HG02798 (cell line): ENCODE measurements around the gene UCN.
A peak's percentile ranks its signal among the peaks of the same experiment; 100 is the strongest.
"Not testable (repeated sequence)": the region's sequence is repeated elsewhere in the genome, so short reads cannot be mapped to it uniquely, and the experiment has no call there.

Experiments
- ATAC-seq: cut with Tn5 transposase; IDR thresholded peaks from one replicate; pipeline ENCODE4 v1.9.1; 2021; ENCODE audit warnings: mild to moderate bottlenecking; ENCODE audit not compliant: unreplicated experiment, poor library complexity

Gene UCN

GRCh38 chr2:27308359-27308881 is at the start of gene UCN:
Gene UCN, minus strand, starts transcription at chr2:27308445. Its CDS starts 550 bp downstream, at chr2:27307895.
- no peak for ATAC-seq

- peak; percentile 85 for ATAC-seq
Observed at GRCh38 chr2:27356382-27357181, 48.3 kb upstream of the UCN start, which contains the start of gene GTF3C2. Gene GTF3C2, minus strand, starts transcription at chr2:27356764. Its CDS starts 13,210 bp downstream, at chr2:27343554.

GRCh38 chr2:27356056-27356381 is 47.8 kb upstream of the UCN start:
- peak; percentile 31 for ATAC-seq

GRCh38 chr2:27354597-27354927 is 46.3 kb upstream of the UCN start:
- no peak for ATAC-seq

- no peak for ATAC-seq
Observed at GRCh38 chr2:27353762-27354596, 45.7 kb upstream of the UCN start.

- ATAC-seq: not testable (repeated sequence)
Observed at GRCh38 chr2:27353386-27353761, 45.1 kb upstream of the UCN start.

- no peak for ATAC-seq
Observed at GRCh38 chr2:27351802-27352598, 43.8 kb upstream of the UCN start.

- ATAC-seq: no peak
Observed at GRCh38 chr2:27350106-27350693, 42.0 kb upstream of the UCN start.

- no peak for ATAC-seq
Observed at GRCh38 chr2:27347641-27348040, 39.4 kb upstream of the UCN start.

GRCh38 chr2:27336173-27336572 is 27.9 kb upstream of the UCN start:
- ATAC-seq: no peak

- ATAC-seq: no peak
Observed at GRCh38 chr2:27335311-27335710, 27.1 kb upstream of the UCN start.

- no peak for ATAC-seq
Observed at GRCh38 chr2:27324720-27325119, 16.5 kb upstream of the UCN start.

GRCh38 chr2:27323596-27324285 is 15.5 kb upstream of the UCN start:
- ATAC-seq: no peak

- ATAC-seq: peak; percentile 92
Observed at GRCh38 chr2:27322766-27323595, 14.7 kb upstream of the UCN start, which contains the start of gene MPV17. Gene MPV17, minus strand, starts transcription at chr2:27323097. Its CDS starts 580 bp downstream, at chr2:27322517.

GRCh38 chr2:27322301-27322765 is 14.1 kb upstream of the UCN start:
- ATAC-seq: no peak

GRCh38 chr2:27320958-27321543 is 12.8 kb upstream of the UCN start:
- no peak for ATAC-seq

GRCh38 chr2:27319839-27320238 is 11.6 kb upstream of the UCN start:
- not testable (repeated sequence) for ATAC-seq
